ENCODE results near the gene FOXC1.

Gene FOXC1

GRCh38 chr6:1584996-1585668 is 24.6 kb upstream of the FOXC1 start:
- no peak for DNase-seq

- DNase-seq: no peak
Measured at GRCh38 chr6:1585669-1586049, 24.1 kb upstream of the FOXC1 start.

- no peak for DNase-seq
Measured at GRCh38 chr6:1586256-1586655, 23.5 kb upstream of the FOXC1 start.

GRCh38 chr6:1586861-1587450 is 22.8 kb upstream of the FOXC1 start:
- DNase-seq: no peak

- no peak for DNase-seq
Measured at GRCh38 chr6:1587546-1587945, 22.2 kb upstream of the FOXC1 start.

- DNase-seq: no peak
Measured at GRCh38 chr6:1587977-1588376, 21.7 kb upstream of the FOXC1 start.

GRCh38 chr6:1589208-1589607 is 20.5 kb upstream of the FOXC1 start:
- DNase-seq: no peak

- no peak for DNase-seq
Measured at GRCh38 chr6:1590580-1590979, 19.1 kb upstream of the FOXC1 start.

GRCh38 chr6:1591243-1591642 is 18.5 kb upstream of the FOXC1 start:
- DNase-seq: no peak

- no peak for DNase-seq
Measured at GRCh38 chr6:1591926-1592325, 17.8 kb upstream of the FOXC1 start.

GRCh38 chr6:1592852-1593251 is 16.9 kb upstream of the FOXC1 start:
- DNase-seq: no peak

- DNase-seq: no peak
Measured at GRCh38 chr6:1593286-1593957, 16.3 kb upstream of the FOXC1 start.

GRCh38 chr6:1593958-1594314 is 15.8 kb upstream of the FOXC1 start:
- DNase-seq: no peak

GRCh38 chr6:1594445-1595200 is 15.1 kb upstream of the FOXC1 start:
- no peak for DNase-seq

GRCh38 chr6:1595271-1596087 is 14.2 kb upstream of the FOXC1 start:
- DNase-seq: no peak

- no peak for DNase-seq
Measured at GRCh38 chr6:1596088-1596852, 13.4 kb upstream of the FOXC1 start.

- no peak for DNase-seq
Measured at GRCh38 chr6:1597121-1597744, 12.5 kb upstream of the FOXC1 start.

- no peak for DNase-seq
Measured at GRCh38 chr6:1597924-1598323, 11.8 kb upstream of the FOXC1 start.

GRCh38 chr6:1598433-1598832 is 11.3 kb upstream of the FOXC1 start:
- no peak for DNase-seq

- DNase-seq: no peak
Measured at GRCh38 chr6:1598886-1599285, 10.8 kb upstream of the FOXC1 start.

GRCh38 chr6:1599469-1599868 is 10.2 kb upstream of the FOXC1 start:
- no peak for DNase-seq

Measured in activated gamma-delta T cell (primary cell).